Measurements from ENCODE around the gene AIF1. TPM values are rescaled to one million over a fixed set of nuclear protein-coding genes. Genes with fewer than 3 reads are reported as not detected.

Gene AIF1
- total RNA-seq, 1 donor = not detected

- H3K4me3 ChIP-seq (ENCODE audit: low read depth, low read length) = peak overlapping the region; percentile 65
- DNase-seq (ENCODE audit: low read depth) = peak; percentile 43
- TF ChIP-seq CTCF (IDR thresholded peaks at IDR 0.05; ENCODE audit: insufficient read depth, low read depth, low read length) = no peak
These were observed 44.8 kb downstream of the AIF1 start for GRCh38 chr6:31659649-31660380.

GRCh38 chr6:31660381-31661261, 45.6 kb downstream of the AIF1 start, which contains the start of gene C6orf47:
Gene C6orf47 (minus strand): TSS chr6:31660778. CDS start chr6:31659947, 831 bp downstream.
- no peak for TF ChIP-seq CTCF (IDR thresholded peaks at IDR 0.05; ENCODE audit: insufficient read depth, low read depth, low read length)
- H3K4me3 ChIP-seq (ENCODE audit: low read depth, low read length) = peak within 1 kb of the TSS; percentile 65
- peak; percentile 86 for DNase-seq (ENCODE audit: low read depth)

GRCh38 chr6:31661262-31662123, 46.5 kb downstream of the AIF1 start:
- TF ChIP-seq CTCF (IDR thresholded peaks at IDR 0.05; ENCODE audit: insufficient read depth, low read depth, low read length) = no peak
- no peak for DNase-seq (ENCODE audit: low read depth)
- H3K4me3 ChIP-seq (ENCODE audit: low read depth, low read length) = peak overlapping the region; percentile 65

- no peak for TF ChIP-seq CTCF (IDR thresholded peaks at IDR 0.05; ENCODE audit: insufficient read depth, low read depth, low read length)
- no peak for DNase-seq (ENCODE audit: low read depth)
- no peak overlapping the region for H3K4me3 ChIP-seq (ENCODE audit: low read depth, low read length)
These were observed 47.2 kb downstream of the AIF1 start for GRCh38 chr6:31662124-31662723.

GRCh38 chr6:31663126-31663960, 48.3 kb downstream of the AIF1 start:
- no peak for TF ChIP-seq CTCF (IDR thresholded peaks at IDR 0.05; ENCODE audit: insufficient read depth, low read depth, low read length)
- H3K4me3 ChIP-seq (ENCODE audit: low read depth, low read length) = peak overlapping the region; percentile 96
- DNase-seq (ENCODE audit: low read depth) = no peak
